Endodermal cell (in vitro differentiated cells): Measurements from ENCODE around the gene ZFY. TPM values are rescaled to one million over a fixed set of nuclear protein-coding genes. Genes with fewer than 3 reads are reported as not detected.
A peak's percentile ranks its signal among the peaks of the same experiment; 100 is the strongest.

ENCODE experiments used
- DNase-seq: peaks from one replicate; pipeline ENCODE4 v3.0.0-alpha.2; 2017
- H3K27ac ChIP-seq: 2 replicates; pipeline ENCODE4 v1.5.1; 2013; ENCODE audit warnings: mild to moderate bottlenecking, low read depth, low read length, moderate library complexity
- H3K27me3 ChIP-seq: 2 replicates; pipeline ENCODE4 v1.6.1; 2013; ENCODE audit warnings: mild to moderate bottlenecking, low read length, moderate library complexity; ENCODE audit not compliant: insufficient read depth, control insufficient read depth, poor library complexity, severe bottlenecking
- H3K36me3 ChIP-seq: 2 replicates; pipeline ENCODE4 v1.7.0; 2013; ENCODE audit warnings: mild to moderate bottlenecking, low read length, moderate library complexity; ENCODE audit not compliant: control insufficient read depth, insufficient read depth
- H3K4me1 ChIP-seq: one replicate; pipeline ENCODE4 v1.7.0; 2013; ENCODE audit warnings: low read length; ENCODE audit not compliant: control insufficient read depth, insufficient read depth
- H3K4me3 ChIP-seq: 2 replicates; pipeline ENCODE4 v1.5.1; 2013; ENCODE audit warnings: mild to moderate bottlenecking, low read length, moderate library complexity
- H3K9ac ChIP-seq: 2 replicates; pipeline ENCODE4 v1.6.1; 2013; ENCODE audit warnings: mild to moderate bottlenecking, low read length, moderate library complexity; ENCODE audit not compliant: poor library complexity, severe bottlenecking; ENCODE audit errors: extremely low read depth
- H3K9me3 ChIP-seq: 2 replicates; pipeline ENCODE4 v1.6.1; 2013; ENCODE audit warnings: mild to moderate bottlenecking, low read length, moderate library complexity; ENCODE audit not compliant: control insufficient read depth
- H3K27ac Mint-ChIP-seq: 2 replicates; pipeline ENCODE4 v1.8.0; 2020; ENCODE audit warnings: mixed read lengths
- H3K27me3 Mint-ChIP-seq: 2 replicates; pipeline ENCODE4 v1.8.0; 2021; ENCODE audit warnings: mild to moderate bottlenecking, mixed read lengths; ENCODE audit not compliant: insufficient read depth
- H3K36me3 Mint-ChIP-seq: 2 replicates; pipeline ENCODE4 v1.8.0; 2020; ENCODE audit warnings: low read depth, mixed read lengths
- H3K4me1 Mint-ChIP-seq: 2 replicates; pipeline ENCODE4 v1.8.0; 2020; ENCODE audit warnings: mixed read lengths
- H3K4me3 Mint-ChIP-seq: 2 replicates; pipeline ENCODE4 v1.8.0; 2020; ENCODE audit warnings: mild to moderate bottlenecking, moderate library complexity, mixed read lengths
- H3K9me3 Mint-ChIP-seq: 2 replicates; pipeline ENCODE4 v1.8.0; 2020; ENCODE audit warnings: mild to moderate bottlenecking, mixed read lengths
- CTCF ChIP-seq: fragments of 200-600 bp; sonication (generic); conservative IDR thresholded peaks from 2 replicates; pipeline ENCODE4 v1.5.0; 2021; ENCODE audit warnings: antibody characterized with exemption, mild to moderate bottlenecking
- WGBS, 2 experiments: methylation state at CpG; one replicate each; pipeline versions ENCODE4 v1.1.5 to v1.1.7; 2013; ENCODE audit warnings: missing lambda C conversion rate in 2 of 2, mixed read lengths in 1 of 2; ENCODE audit not compliant: insufficient coverage in 1 of 2, insufficient read length in 1 of 2; 5-methylcytosine and 5-hydroxymethylcytosine counted together
- total RNA-seq, 2 donors: library from RNA; stranded (reverse); fragmentation: NEBNext Ultra II Directional in 1 of 2; extraction: Animal tissue kit (Norgen Biotek cat#: 25700) in 1 of 2; gene quantifications; 2 replicates in 1 of 2; 3 replicates in 1 of 2; pipeline ENCODE4 v1.2.1, GENCODE V29; 2021

The ZFY gene
- total RNA-seq, 2 donors from 2014 or later: 36.7 TPM; not detected in 1

GRCh38 chrY:2935716-2936435 is 695 bp downstream of the ZFY start:
- WGBS, 2 experiments: 0 to 1% methylated on average over 18 to 58 of the region's 63 CpGs
- Histone ChIP-seq H3K9ac (peak overlapping the region; percentile 99), H3K9me3 (no peaks in the 10 kb centered on the region), H3K27ac (peak overlapping the region; percentile 100), H3K4me3 (peak overlapping the region; percentile 90), H3K27me3 (no peaks in the 10 kb centered on the region), H3K36me3 (no peaks in the 10 kb centered on the region), H3K4me1 (no peaks in the 10 kb centered on the region)
- H3K27ac Mint-ChIP-seq: no peak overlapping the region
- no peaks in the 10 kb centered on the region for H3K9me3 Mint-ChIP-seq
- H3K36me3 Mint-ChIP-seq: no peaks in the 10 kb centered on the region
- H3K4me1 Mint-ChIP-seq: no peaks in the 10 kb centered on the region
- TF ChIP-seq CTCF: no peak
- no peak overlapping the region for H3K4me3 Mint-ChIP-seq
- no peak for DNase-seq
- H3K27me3 Mint-ChIP-seq: no peaks in the 10 kb centered on the region

GRCh38 chrY:2936436-2936750 is 1.2 kb downstream of the ZFY start:
- Mint-ChIP-seq H3K27ac (no peak overlapping the region), H3K27me3 (no peaks in the 10 kb centered on the region), H3K4me3 (no peak overlapping the region), H3K36me3 (no peaks in the 10 kb centered on the region), H3K4me1 (no peaks in the 10 kb centered on the region), H3K9me3 (no peaks in the 10 kb centered on the region)
- WGBS, 2 experiments: 29% methylated on average over 5 of the region's 6 CpGs; no CpG with 5 or more reads in 1 of the 2 experiments
- Histone ChIP-seq H3K9ac (peak overlapping the region; percentile 99), H3K27me3 (no peaks in the 10 kb centered on the region), H3K9me3 (no peaks in the 10 kb centered on the region), H3K36me3 (no peaks in the 10 kb centered on the region), H3K4me1 (no peaks in the 10 kb centered on the region), H3K27ac (peak overlapping the region; percentile 100), H3K4me3 (peak overlapping the region; percentile 90)
- DNase-seq: no peak
- no peak for TF ChIP-seq CTCF

- no peaks in the 10 kb centered on the region for H3K36me3 Mint-ChIP-seq
- no peaks in the 10 kb centered on the region for H3K9me3 ChIP-seq
- H3K4me3 Mint-ChIP-seq: no peak overlapping the region
- H3K4me3 ChIP-seq: peak overlapping the region; percentile 90
- no peak overlapping the region for H3K27ac Mint-ChIP-seq
- H3K36me3 ChIP-seq: no peaks in the 10 kb centered on the region
- H3K4me1 ChIP-seq: no peaks in the 10 kb centered on the region
- H3K27me3 Mint-ChIP-seq: no peaks in the 10 kb centered on the region
- H3K4me1 Mint-ChIP-seq: no peaks in the 10 kb centered on the region
- no peaks in the 10 kb centered on the region for H3K27me3 ChIP-seq
- H3K9ac ChIP-seq: peak overlapping the region; percentile 99
- H3K27ac ChIP-seq: no peak overlapping the region
- TF ChIP-seq CTCF: no peak
- no peak for DNase-seq
- WGBS, 2 experiments: 87 to 94% methylated on average over 3 to 19 of the region's 19 CpGs
- H3K9me3 Mint-ChIP-seq: no peaks in the 10 kb centered on the region
These were observed 2.0 kb downstream of the ZFY start for GRCh38 chrY:2937149-2937548.
